NOMO-1 treated with DMSO at 0.1 percent for 48 hours (cell line): ENCODE data around the gene SLC6A3.
A peak's percentile ranks its signal among the peaks of the same experiment; 100 is the strongest.
"Not testable (repeated sequence)": the region's sequence is repeated elsewhere in the genome, so short reads cannot be mapped to it uniquely, and the experiment has no call there.

Experiments used
- DNase-seq: peaks from one replicate; lab custom pipeline; 2025; ENCODE audit not compliant: unreplicated experiment; lab: John Stamatoyannopoulos, UW

Gene SLC6A3

DNA sequence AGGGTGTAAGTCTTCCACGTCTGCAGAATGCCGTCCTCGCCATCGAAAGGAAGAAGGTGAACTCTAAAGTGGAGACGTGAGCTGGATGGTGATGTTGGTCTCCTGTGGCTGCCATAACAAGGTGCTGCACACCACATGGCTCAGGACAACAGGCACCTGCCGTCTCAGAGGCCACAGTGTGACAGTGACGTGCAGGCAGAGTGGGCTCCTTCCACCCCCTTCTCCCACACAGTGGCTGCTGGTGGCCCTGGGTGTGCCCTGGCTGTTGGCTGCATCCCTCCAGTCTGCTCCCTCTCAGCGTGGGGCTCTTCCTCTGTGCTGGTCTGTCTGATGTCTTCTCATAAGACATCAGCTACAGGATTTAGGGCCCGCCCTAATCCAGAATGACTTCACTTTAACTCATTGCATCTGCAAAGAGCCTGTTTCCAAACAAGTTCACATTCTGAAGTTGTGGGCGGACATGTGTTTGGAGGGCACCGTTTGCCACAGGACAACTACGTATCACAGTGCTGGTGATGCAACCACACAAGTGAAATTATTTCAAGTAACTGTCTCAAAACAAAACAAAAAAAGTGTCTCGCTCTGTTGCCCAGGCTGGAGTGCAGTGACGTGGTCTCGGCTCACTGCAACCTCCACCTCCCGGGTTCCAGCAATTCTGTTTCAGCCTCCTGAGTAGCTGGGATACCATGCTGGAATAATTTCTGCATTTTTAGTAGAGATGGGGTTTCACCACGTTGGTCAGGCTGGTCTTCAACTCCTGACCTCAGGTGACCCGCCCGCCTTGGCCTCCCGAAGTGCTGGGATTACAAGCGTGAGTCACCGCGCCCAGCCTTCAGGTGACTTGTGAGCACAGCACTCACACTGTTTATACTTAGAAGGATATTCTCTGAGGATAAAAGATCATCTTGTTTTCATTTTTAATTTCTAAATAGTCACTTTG lies 69.1 kb downstream of the SLC6A3 start:
- peak; percentile 30 for DNase-seq

DNA sequence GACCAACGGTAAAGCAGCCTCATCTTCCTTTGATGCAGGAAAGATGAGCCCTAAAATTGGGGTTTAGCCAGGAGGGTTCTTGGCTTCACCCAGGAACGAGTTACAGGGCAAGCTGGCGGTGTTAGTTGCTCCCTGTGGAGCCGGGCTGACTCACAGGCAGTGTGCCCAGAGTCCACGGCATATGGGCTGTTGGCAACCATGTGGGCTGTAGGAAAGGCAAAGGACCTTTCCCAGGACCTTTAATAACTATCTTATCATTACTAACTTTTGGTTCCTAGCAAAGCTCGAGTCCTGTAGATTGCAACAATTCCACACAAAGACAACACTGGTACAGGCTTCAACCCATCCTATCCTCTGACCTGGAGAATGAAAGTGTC lies 70.6 kb downstream of the SLC6A3 start:
- DNase-seq, result no peak

DNA sequence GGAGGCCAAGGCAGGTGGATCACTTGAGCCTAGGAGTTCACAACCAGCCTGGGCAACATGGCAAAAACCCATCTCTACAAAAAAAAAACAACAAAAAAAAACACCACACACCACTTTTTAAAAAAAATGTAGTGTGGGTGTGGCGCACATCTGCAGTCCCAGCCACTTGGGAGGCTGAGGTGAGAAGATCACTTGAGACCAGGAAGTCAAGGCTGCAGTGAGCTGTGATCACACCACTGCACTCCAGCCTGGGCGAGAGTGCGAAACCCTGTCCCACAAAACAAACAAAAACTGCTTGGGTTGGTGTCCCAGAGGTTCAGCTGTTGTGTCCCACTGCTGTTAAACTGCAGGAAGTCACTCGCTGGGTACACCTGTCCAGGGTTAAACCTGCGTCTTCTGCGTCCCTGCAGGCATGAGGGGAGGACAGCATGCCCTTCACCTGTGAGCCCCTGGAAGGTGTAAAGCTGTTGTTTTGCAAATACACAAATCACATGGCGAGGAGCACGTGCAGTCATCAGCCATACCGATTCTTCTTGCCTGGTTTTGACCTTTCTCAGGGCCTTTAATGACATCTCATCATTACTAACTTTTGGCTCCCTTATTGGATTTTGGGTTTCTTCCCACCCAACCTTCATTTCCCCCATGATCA lies 71.1 kb downstream of the SLC6A3 start:
- no peak for DNase-seq

DNA sequence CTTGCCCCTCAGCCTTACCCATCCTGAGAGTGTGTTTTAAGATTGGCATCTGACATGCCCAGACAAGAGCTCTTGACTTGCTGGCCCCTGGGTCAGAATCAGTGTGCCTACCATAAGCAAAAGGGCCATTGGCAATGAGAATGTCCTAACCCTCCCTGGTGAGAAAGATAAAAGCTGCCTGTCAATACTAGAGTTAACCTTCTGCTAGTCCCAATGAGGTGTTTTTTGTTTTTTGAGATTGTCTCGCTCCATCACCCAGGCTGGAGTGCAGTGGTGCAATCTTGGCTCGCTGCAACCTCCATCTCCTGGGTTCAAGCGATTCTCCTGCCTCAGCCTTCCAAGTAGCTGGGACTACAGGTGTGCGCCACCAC lies 73.3 kb downstream of the SLC6A3 start:
- not testable (repeated sequence) for DNase-seq

DNA sequence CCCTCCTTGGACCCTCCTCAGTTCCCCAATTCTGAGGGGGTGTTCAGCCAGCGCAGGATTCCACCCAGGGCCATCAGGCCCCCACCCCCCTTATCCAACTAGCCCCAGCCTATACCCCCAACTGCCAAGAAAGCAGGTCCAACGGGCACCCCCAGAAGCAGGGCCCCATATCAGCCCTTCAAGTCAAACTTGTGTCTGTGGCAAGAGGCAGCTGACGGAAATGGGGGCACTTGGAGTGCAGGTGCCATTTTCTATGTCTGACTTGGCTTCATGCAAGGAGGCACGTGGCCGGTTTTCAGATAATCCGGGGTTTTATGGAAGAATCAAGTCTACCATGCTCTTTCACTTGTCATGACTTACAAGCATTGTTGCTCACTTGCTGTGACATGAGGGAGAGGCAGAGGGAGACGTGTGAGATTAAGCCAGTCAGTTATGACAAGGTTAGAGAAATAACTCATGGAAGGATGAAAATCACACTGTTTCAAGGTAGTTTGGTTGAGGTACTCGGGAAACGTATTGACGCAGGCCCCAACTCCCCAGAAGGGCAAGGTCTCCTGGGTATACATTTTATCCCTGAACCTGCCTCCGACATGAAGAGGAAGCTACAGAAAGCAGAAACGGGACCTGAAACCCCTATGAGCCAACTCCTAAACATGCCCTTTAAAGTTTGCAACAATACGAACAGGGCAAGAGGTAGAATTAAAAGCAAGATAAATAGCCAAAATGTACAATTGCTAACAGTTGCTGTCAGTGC lies 73.8 kb downstream of the SLC6A3 start:
- DNase-seq, result peak; percentile 93

DNA sequence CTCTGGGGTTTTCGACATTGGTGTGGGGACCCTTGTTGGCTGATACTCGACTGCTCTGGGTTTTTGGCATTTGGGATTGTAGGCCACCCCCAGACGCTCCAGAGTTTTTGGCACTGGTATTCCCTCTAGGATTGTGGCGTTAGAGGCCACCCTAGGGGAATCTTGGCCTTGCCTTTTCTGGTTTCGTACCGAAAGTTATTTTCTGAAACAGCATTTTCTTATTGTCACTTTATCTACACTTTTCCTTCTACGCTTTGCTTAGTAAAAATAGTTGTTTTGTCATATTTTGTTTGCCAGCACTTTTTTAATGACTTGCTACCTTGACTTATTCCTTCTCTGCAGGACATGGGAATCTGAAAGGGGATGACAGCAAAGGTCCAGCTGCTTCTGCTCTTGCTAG lies 75.2 kb downstream of the SLC6A3 start:
- no peak for DNase-seq

DNA sequence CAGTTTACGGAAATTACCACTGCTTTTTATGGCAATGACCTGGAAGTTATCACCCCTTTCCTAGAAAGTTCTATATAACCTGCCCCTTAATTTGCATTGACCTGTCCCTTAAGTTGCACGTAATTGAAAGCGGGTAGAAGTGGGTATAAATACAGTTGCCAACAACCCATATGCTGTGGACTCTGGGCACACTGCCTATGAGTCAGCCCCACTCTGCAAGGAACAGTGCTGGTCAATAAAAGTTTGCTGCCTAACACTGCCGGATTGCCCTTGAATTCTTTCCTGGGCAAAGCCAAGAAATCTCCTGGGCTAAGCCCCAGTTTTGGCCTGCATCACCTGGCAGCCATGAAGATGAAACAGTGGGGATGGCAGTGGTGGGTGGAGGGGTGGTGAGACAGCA lies 76.5 kb downstream of the SLC6A3 start:
- no peak for DNase-seq

DNA sequence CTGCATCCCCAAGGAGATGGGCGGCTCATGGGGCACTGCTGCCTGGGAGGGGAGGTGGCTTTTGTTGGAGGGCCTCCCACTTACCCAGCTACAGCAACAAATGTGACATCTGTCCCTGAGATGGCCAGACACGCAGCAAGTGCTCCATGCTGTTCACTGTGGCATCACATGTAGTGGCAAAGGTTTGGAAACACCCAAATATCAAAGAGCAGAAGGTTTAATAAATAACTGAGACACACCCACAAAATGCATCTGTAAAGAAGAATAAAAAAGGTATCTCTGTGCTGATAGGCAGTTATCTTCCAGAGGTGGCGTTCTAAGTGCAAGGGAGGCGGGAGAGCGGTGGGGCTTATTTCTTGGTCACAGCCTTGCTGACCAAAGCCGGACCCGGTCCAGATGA lies 77.0 kb downstream of the SLC6A3 start:
- DNase-seq, result no peak

DNA sequence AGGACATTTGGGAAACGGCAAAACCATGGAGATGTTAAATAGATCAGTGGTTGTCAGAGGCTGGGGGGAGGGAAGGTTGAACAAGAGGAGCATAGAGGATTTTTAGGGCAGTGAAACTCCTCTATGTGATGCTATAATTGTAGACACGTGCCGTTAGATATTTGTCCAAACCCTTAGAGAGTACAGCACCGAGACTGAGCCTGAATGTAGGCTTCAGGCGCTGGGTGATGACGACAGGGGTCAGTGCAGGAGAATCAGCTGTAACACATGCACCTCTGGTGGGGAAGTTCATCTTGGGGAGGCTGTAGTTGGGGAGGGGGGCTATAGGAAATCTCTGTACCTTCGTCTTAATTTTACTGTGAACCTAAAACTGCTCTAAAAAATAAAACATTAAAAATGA lies 78.1 kb downstream of the SLC6A3 start:
- no peak for DNase-seq

DNA sequence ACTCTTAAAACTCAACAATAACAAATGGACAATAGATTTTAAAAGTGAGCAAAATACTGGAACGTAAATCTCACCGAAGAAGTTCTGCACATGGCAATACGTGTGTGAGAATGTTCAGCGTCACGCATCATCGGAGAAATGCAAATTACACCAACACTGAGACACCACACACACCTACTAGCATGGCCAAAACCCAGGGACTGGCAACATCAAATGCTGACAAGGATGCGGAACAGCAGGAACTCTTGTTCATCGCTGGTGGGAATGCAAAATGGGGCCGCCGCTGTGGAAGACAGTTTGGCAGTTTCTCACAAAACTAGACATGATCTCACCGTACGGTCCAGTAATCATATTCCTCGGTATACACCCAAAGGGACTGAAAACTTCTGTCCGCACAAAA lies 78.7 kb downstream of the SLC6A3 start:
- no peak for DNase-seq

DNA sequence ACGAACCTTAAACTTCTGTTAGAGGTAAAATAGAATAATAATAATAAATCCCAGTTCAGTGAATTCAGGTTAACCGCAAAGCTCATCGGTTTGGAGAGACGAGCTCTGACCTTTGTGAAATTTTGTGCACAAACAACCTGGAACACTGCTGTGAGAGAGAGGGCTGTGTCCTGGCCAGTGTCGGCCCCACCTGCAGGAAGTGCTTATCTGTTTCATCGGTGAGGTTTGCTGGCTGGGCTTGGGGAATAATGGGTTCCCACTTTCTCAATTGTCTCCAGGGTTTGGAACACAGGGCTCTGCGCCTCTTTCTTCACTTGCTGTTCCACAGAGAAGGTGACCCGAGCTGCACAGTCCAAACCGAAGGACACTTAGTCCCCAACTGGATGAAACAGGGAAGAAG lies 81.0 kb downstream of the SLC6A3 start:
- DNase-seq, result no peak

DNA sequence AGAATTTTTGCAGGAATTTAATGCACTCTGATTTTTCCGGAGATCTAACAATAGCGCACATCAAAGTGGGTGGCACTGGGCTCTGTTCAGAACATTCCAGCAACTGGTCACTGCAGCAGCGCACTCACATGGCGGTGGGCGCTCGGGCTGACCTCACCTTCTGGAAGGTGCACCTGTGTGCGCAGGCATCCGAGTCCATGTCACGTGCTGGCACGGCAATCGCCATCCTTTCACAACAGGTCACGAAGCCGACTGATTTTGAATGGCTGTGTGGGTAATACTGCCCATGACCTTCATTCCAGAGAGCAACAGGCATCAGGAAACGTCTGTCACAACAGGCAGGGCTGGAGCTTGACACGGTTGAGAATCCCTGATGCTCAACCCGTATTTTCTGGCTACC lies 81.7 kb downstream of the SLC6A3 start:
- DNase-seq, result no peak

DNA sequence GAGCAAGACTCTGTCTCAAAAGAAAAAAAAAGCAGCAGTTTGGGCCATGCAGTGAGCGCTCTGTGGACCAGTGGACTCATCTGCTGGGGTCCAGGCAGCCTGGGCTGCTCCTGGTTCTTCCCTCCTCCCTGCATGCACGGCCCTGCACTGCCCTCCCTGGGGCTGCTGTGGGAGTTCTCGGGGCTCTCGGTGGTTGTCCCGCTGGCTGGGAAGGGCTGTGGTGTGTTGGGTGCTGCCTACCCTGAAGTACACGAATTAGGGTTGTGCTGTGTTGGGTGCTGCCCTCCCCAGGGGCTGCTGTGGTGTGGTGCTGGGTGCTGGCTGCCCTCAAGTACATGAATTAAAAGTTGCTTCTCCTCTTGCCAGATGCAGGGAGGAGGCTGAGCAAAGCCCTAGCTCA lies 82.1 kb downstream of the SLC6A3 start:
- DNase-seq, result no peak

DNA sequence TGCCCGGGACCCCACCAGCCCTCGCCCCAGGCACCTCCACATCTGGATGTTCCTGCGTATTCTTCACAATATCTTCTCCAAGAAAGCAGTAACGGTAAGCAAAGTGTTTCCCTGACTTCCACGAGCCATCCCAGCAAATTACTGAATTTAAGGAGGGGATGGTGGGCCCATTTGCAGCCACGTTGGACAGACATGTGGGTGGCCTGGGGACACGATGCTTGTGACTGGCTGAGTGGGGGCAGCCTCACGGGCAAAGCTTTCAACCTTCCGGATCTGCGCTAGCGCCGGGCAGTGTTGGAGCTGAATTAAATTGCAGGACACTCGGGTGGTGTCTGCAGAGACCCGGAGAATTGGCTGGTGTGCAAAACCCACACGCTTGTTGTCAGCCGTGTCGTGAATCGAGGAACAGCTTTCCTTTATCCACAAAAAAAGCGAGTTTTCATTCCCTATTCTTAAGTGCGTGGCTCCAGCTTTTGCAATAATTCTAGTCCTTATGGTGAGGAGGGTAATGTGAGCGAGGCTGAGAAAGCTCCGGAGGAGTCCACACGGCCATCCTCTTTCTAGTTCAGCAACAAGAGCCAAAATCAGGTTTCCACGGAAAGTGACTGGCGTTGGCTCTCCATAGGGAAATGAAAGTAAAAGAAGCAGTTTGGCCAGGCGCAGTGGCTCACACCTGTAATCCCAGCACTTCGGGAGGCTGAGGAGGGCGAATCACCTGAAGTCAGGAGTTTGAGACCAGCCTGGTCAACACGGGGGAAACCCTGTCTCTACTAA lies 82.8 kb downstream of the SLC6A3 start:
- no peak for DNase-seq

DNA sequence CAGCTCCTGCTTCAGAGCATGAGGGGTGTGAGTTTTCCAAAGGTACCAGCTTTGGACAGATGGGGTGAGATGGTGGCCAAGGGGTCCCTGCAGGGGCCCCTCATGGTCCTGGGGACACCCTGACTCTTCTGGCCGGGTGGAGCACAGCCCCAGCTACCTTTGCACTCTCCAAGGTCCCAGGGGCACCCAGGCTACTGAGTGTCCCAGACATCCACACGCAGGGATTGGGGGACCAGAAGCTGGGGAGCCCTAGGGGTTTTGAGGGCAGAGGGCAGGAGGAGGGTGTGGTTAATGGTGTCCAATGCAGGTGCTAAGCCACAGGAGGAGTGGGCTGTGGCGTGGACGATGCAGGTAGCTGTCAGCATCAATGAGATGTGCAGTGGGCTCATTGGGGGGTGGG lies 84.4 kb downstream of the SLC6A3 start:
- no peak for DNase-seq

DNA sequence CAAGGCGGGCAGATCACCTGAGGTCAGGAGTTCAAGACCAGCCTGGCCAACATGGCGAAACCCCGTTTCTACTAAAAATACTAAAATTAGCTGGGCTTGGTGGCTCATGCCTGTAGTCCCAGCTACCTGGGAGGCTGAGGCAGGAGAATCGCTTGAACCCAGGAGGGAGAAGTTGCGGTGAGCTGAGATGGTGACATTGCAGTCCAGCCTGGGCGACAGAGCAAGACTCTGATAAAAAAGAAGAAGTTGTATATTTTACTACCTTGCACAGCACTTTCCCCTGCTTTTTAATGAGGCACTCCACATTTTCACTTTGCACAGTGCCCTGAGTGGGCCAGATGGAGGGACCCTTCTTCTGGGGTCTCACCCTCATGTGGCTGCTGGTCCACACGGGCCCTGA lies 84.9 kb downstream of the SLC6A3 start:
- DNase-seq, result peak; percentile 92

DNA sequence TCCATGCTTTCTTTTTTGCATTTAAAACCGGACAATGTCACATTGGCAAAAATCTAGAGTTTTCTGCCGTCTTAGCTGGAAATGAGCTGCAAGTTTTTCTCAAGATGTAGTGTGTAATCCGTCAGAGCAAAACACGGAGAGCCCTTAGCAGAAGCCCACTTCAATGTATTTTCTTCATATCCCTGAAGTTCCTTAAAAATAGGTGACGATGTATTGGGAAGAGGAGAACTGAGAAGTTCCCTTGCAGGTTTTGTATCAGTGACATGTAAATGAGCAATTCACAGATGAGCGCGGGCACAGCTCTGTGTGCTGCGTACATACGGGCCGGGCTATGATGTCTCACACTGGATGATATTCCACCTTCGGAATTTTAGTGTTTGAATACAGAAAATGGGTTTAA lies 85.5 kb downstream of the SLC6A3 start:
- DNase-seq, result no peak

DNA sequence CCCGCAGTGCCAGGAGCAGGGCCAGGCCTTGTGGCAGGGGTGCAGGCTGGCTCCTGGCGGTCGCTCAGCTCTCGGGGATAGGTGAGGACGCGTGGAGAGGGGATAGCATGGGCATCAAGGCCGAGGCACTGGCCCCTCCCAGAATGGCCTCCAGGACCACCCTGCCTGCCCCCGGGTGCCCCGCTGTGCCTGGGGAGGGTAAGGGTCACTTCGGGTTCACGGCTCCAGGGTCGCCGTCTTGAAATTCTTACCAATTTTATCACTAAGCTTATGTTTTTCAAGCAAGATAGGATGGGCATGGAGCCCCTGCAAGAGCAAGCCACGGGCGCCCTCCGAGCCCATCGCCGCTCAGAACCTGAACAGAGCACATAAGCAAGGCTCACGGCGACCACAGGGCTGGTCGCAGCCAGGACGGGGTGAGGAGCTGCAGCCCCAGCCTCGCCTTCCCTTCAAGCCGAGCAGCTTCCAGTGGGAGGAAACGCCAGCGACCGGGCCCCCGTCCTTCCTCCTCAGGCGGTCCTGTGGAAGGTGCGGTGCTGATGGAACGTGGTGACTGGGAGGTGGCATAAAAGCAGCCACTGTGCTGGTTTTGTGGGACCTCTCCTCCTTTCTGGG lies 86.1 kb downstream of the SLC6A3 start:
- DNase-seq, result no peak

DNA sequence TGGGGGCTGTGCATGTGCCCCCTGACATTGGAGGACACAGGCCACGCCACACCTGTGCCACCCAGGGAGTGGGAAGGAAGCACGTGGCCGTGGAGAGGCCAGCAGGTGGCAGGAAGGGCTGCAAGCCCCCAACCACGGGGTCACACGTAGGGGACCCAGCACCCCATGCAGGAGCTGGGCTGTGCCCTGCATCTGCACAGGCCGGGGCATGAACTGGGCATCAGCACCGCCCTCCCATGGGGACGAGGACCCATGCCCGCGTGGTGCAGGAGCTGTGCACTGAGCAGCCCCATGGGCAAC lies 86.6 kb downstream of the SLC6A3 start:
- DNase-seq, result no peak

DNA sequence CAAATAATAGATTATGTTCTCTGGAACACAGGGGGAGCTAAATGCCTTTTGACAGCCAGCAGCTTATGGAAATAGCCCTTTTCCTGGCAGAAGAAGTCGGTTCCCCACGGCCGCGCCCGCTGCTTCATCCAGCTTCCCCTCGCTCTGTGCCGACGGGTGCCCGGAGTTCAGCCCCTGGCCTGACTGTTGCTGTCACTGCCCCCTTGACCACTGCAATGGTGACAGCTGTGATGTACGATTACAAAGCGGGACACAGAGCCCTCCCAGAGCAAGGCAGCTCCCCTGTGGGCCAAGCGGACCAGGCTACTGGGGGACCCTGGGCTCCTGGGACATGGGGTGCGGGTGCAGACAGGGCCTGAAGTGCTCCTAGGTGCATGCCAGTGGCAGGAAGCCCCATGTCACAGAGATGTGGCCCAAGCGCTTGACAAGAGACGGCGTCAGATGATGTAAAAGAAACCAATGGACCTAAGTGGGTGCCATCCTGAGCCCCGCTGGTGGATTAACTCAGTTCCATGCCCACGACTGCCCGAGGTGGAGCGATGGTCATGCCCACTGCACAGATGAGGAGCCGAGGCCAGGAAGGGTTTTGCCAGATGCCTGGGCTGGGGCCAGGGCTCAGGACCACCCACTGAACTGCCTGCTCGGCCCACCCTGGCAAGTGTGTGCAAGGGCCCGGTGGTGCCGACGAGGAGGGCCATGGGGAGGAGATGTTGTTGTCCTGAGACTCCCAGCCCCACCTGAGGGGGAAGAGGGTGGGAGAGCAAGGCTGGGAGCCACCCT lies 87.1 kb downstream of the SLC6A3 start:
- no peak for DNase-seq
